Large intestine (tissue), 3 donors: Measurements from ENCODE around the gene LRRC10B. TPM values are rescaled to one million over a fixed set of nuclear protein-coding genes. Genes with fewer than 3 reads are reported as not detected.

Experiments used
- DNase-seq, 2 donors: peaks; one replicate each; pipeline versions ENCODE4 v3.0.0 to v3.0.0-alpha.2; 2013
- H3K27ac ChIP-seq: one replicate; pipeline ENCODE4 v1.5.1; 2013; ENCODE audit warnings: low read length
- H3K27me3 ChIP-seq: 2 replicates; pipeline ENCODE4 v1.6.1; 2013; ENCODE audit warnings: low read length; ENCODE audit not compliant: control insufficient read depth, insufficient read depth
- H3K36me3 ChIP-seq: 2 replicates; pipeline ENCODE4 v1.6.1; 2013; ENCODE audit warnings: low read length; ENCODE audit not compliant: control insufficient read depth, insufficient read depth
- H3K4me1 ChIP-seq: one replicate; pipeline ENCODE4 v1.6.1; 2013; ENCODE audit warnings: low read length; ENCODE audit not compliant: control insufficient read depth, insufficient read depth
- H3K4me3 ChIP-seq: one replicate; pipeline ENCODE4 v1.5.1; 2013; ENCODE audit warnings: low read length
- H3K9me3 ChIP-seq: one replicate; pipeline ENCODE4 v1.6.1; 2013; ENCODE audit warnings: mild to moderate bottlenecking, low read depth, low read length, moderate library complexity; ENCODE audit not compliant: control insufficient read depth
- WGBS: methylation state at CpG from one replicate; pipeline ENCODE4 v1.1.5; 2013; ENCODE audit warnings: low lambda C conversion rate; ENCODE audit not compliant: insufficient coverage; 5-methylcytosine and 5-hydroxymethylcytosine counted together
- polyA plus RNA-seq: library from polyadenylated mRNA; unstranded; fragments of 120-200 nt; gene quantifications from one replicate; pipeline ENCODE4 v1.2.1, GENCODE V29; 2013

The LRRC10B gene
- polyA plus RNA-seq, 1 donor: 1.3 TPM

DNA sequence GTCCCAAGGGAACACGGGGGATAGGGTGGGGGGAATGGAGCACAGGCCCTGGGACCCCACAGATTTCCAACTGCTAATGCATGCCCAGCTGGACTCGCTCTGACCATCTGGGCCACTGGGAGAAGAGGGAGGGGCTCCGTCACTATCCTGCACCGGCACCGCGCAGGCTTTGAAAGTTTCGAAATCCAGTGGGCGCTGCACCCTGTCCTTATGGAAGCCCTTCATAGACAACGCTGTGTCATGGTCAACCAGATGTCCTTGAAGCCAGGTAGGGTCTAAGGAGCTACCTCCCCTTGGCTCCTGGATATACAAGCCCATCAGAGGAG lies 30.1 kb downstream of the LRRC10B start:
- peaks cover 10% of the 10 kb centered on the region for H3K4me1 ChIP-seq
- no peaks in the 10 kb centered on the region for H3K36me3 ChIP-seq
- H3K27ac ChIP-seq: no peak overlapping the region
- H3K4me3 ChIP-seq: no peak overlapping the region
- DNase-seq: no peak
- H3K27me3 ChIP-seq: no peaks in the 10 kb centered on the region
- no CpG with 5 or more reads among the region's 9 CpGs for WGBS
- H3K9me3 ChIP-seq: no peaks in the 10 kb centered on the region

DNA sequence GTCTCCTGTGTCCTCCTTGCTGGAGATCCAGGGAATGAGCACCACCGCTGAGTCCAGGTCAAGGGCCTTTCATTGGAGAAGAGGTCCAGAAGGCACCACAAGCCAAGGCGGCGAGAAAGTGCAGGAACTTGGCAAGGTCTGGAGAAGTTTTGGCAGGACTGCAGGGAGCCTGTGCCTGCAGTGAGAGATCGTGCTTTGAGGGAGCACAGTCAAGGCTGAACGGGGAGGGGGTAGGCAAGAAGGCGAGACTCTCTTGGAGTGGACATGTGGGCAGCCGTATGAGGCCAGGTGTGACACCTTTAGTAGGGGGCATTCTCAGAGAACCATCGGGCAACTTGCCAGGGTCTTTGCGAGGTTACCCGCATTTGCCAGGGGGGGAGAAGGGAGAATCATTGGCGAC lies 30.5 kb downstream of the LRRC10B start:
- Histone ChIP-seq H3K4me1 (peaks cover 6% of the 10 kb centered on the region), H3K9me3 (no peaks in the 10 kb centered on the region), H3K27me3 (no peaks in the 10 kb centered on the region), H3K4me3 (no peak overlapping the region), H3K36me3 (no peaks in the 10 kb centered on the region), H3K27ac (no peak overlapping the region)
- DNase-seq: no peak
- WGBS: no CpG with 5 or more reads among the region's 11 CpGs

DNA sequence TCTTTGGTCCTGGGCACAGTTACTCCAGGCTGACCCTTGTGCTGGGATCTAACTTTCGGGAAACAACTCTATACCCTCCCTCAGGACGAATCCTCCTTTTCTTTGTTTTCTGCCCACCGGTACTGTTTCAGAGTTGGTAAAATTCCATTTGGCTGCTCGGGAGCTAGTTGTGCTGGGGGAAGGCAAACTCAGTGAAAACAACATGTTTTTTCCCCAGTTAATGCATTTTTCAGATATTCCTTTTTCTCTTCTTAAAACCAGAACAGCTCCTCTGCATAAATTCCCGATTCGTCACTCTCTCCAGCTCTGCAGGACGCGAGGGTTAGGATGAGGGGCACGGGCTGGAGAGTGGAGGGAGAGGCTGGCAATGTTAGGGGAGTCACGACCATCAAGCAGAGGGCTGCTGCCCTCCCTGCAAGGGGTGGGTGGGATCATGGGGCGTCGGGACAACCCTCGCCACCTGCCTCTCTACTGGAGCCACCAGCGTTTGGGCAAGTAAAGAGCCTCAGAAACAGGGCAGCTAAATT lies 31.3 kb downstream of the LRRC10B start:
- H3K36me3 ChIP-seq: no peaks in the 10 kb centered on the region
- WGBS: 80% methylated on average over 2 of the region's 14 CpGs
- H3K27me3 ChIP-seq: no peaks in the 10 kb centered on the region
- peaks cover 3% of the 10 kb centered on the region for H3K9me3 ChIP-seq
- no peak for DNase-seq
- no peaks in the 10 kb centered on the region for H3K4me1 ChIP-seq
- H3K27ac ChIP-seq: no peak overlapping the region
- H3K4me3 ChIP-seq: no peak overlapping the region

DNA sequence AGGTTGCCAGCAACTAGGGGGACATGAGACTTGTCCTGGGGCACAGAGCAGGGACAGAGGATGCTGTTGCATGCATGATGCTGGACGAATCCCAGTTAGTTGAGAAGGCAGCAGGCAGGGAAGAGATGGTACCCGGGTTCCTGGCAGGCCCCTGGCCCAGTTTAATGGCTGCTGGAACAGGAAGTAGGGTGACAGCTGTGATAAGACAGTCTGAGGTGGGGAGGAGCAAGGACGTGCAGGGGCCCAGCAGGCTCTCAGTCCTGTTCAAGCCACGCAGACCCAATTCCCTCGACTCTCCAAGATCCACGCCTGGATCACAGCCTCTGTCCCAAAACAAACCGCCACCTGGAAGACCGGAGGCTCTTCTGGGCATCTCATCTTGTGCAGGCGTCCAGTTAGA lies 32.0 kb downstream of the LRRC10B start:
- Histone ChIP-seq H3K27ac (no peak overlapping the region), H3K9me3 (peaks cover 3% of the 10 kb centered on the region), H3K27me3 (no peaks in the 10 kb centered on the region), H3K36me3 (no peaks in the 10 kb centered on the region), H3K4me1 (no peaks in the 10 kb centered on the region), H3K4me3 (no peak overlapping the region)
- no peak for DNase-seq
- no CpG with 5 or more reads among the region's 9 CpGs for WGBS

DNA sequence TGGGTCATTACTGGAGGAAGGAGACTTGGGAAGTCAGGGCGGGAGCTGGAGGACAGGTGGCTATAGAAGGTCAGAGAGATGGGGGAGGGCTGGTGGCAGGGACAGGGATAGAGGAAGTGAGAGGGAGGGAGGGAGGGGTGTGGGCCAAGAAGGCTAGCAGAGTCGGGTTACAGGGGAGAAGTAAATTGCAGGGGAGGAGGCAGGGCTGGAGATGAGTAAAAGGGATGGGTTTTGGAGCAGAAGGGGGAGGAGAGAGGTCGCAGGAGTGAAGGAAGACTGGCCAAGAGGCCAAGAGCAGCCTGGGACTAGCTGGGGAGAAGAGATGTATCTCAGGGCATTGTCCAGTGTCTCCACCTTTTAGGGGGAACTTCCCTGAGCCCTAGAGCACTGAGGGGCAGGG lies 33.0 kb downstream of the LRRC10B start:
- H3K9me3 ChIP-seq: peaks cover 3% of the 10 kb centered on the region
- 0% methylated on average over 1 of the region's 3 CpGs for WGBS
- no peaks in the 10 kb centered on the region for H3K4me1 ChIP-seq
- DNase-seq: no peak
- H3K4me3 ChIP-seq: no peak overlapping the region
- H3K36me3 ChIP-seq: no peaks in the 10 kb centered on the region
- H3K27ac ChIP-seq: no peak overlapping the region
- H3K27me3 ChIP-seq: no peaks in the 10 kb centered on the region

DNA sequence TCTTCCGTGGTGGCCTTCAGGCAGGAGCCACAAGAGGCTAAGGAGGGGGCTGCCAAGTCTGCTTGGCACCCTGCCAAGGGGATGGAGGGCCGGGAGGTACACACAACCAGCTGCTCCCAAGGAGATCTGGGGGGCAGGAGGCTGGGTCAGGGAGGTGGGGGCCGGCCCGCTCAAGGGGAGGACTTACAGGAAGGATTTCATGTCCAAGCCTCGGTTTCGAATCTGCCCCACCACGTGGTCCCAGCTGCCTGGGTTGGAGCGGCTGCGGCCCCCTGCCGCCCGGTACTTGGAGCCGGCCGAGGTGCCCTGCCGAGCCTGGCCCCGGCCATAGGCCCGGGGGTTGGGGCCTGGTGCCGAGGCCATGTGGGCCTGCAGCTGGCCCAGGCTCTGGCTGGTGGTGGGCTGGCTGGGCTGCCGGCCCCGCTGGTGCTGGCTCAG lies 33.5 kb downstream of the LRRC10B start:
- DNase-seq: no peak
- H3K9me3 ChIP-seq: peaks cover 3% of the 10 kb centered on the region
- H3K27me3 ChIP-seq: no peaks in the 10 kb centered on the region
- no peak overlapping the region for H3K4me3 ChIP-seq
- H3K4me1 ChIP-seq: no peaks in the 10 kb centered on the region
- WGBS: no CpG with 5 or more reads among the region's 19 CpGs
- H3K27ac ChIP-seq: no peak overlapping the region
- H3K36me3 ChIP-seq: no peaks in the 10 kb centered on the region

DNA sequence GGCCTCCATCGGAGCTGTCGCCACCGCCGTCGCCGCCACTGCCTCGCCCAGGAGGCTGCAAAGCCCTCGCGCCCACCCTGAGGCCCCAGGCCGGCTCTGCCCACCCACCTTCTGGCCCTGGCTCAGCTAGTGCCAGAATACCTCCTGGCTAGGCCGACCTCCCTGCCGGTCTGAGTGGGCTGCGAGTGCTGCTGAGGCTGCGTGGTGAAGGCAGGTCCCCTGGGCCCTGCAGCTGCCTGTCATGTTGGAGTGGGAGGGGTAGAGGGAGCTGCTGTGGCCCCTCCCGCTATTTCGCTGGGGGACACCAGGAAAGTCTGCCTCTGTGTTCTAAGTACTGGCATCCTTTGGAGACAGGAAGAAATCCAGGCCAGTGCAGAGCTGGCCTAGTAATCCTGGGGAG lies 34.2 kb downstream of the LRRC10B start:
- no peak overlapping the region for H3K27ac ChIP-seq
- no CpG with 5 or more reads among the region's 16 CpGs for WGBS

DNA sequence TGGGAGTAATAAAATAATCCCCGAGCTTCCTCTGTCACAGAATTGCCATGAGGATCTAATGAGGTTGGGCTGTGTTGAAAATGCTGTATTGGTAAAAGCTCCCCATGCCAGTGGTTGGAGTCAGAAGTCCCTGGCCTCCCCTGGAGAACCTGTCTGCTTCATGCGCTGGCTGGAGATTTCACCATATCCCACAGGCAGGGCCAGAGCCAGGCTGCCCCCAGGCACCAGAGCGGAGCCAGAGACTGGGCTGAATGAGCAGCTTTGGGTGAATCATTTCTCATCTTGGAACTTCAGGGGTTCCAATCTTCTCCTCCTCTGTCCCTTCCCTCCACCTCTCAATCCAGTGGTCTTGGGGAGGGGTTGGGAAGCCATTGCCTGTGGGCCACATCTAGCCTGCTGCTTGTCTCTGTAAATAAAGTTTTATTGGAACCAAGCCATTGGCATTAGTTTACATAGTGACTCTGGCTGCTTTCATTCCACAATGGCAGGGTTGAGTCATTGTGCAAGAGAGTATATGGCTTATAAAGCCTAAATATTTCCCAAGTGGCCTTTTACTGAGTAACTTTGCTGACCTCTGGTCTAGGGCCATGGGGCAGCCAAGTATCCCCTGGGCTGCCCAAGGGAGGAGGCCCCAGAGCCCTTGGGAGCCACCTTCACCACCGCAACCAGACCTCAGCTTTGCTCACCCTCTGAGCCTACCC lies 35.2 kb downstream of the LRRC10B start:
- Histone ChIP-seq H3K4me1 (peaks cover 2% of the 10 kb centered on the region), H3K27me3 (no peaks in the 10 kb centered on the region), H3K36me3 (no peaks in the 10 kb centered on the region), H3K27ac (no peak overlapping the region), H3K9me3 (peaks cover 3% of the 10 kb centered on the region), H3K4me3 (no peak overlapping the region)
- no CpG with 5 or more reads among the region's 4 CpGs for WGBS
- DNase-seq: no peak

More for the DNA sequence above, 34.2 kb downstream of the LRRC10B start:
- Histone ChIP-seq H3K36me3 (no peaks in the 10 kb centered on the region), H3K4me1 (no peaks in the 10 kb centered on the region), H3K27me3 (no peaks in the 10 kb centered on the region), H3K9me3 (peaks cover 3% of the 10 kb centered on the region), H3K4me3 (no peak overlapping the region)
- DNase-seq: no peak

DNA sequence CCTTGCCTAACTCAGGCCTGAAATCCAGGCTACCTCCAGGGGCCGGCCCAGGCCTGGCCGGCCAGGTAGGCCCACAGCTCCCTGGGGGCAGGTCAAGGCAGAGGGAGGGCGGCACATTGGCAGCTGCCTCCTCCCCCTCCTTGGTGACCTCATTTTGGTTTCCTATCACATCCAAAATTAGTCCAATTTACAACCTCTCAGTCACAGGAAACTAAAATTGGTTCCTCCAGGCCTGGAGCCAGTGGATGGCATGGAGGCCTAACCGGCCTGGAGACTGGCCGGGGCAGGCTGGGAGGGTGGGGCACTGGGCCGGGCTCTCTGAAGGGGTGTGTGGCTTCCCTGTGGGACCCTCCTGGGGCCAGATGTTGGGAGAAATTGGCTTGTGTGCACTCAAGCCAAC lies 35.9 kb downstream of the LRRC10B start:
- no CpG with 5 or more reads among the region's 6 CpGs for WGBS
- H3K4me1 ChIP-seq: peaks cover 2% of the 10 kb centered on the region
- no peak for DNase-seq
- H3K36me3 ChIP-seq: no peaks in the 10 kb centered on the region
- no peak overlapping the region for H3K27ac ChIP-seq
- peaks cover 3% of the 10 kb centered on the region for H3K9me3 ChIP-seq
- H3K4me3 ChIP-seq: no peak overlapping the region
- no peaks in the 10 kb centered on the region for H3K27me3 ChIP-seq

DNA sequence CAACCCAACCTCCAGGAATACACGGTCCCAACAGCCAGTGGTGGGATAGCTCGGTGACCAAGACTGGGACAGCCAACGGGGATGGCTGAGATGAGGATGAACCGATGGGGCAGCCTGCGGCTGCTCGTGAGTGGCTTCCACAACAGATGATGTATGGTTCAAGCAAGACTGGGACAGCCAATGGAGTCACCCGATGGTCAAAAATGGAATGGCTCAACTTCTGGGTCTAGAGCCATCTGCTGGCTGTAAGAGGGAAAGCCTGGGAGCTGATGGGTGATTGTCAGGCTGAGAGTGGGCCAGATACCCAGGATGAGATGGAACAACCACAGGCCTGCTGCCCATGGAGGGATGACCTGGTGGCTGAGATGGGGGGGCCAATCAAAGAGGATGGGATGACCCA lies 36.8 kb downstream of the LRRC10B start:
- Histone ChIP-seq H3K4me1 (peaks cover 2% of the 10 kb centered on the region), H3K9me3 (peaks cover 3% of the 10 kb centered on the region), H3K36me3 (no peaks in the 10 kb centered on the region), H3K27me3 (no peaks in the 10 kb centered on the region), H3K27ac (no peak overlapping the region), H3K4me3 (no peak overlapping the region)
- DNase-seq: no peak
- WGBS: no CpG with 5 or more reads among the region's 7 CpGs

DNA sequence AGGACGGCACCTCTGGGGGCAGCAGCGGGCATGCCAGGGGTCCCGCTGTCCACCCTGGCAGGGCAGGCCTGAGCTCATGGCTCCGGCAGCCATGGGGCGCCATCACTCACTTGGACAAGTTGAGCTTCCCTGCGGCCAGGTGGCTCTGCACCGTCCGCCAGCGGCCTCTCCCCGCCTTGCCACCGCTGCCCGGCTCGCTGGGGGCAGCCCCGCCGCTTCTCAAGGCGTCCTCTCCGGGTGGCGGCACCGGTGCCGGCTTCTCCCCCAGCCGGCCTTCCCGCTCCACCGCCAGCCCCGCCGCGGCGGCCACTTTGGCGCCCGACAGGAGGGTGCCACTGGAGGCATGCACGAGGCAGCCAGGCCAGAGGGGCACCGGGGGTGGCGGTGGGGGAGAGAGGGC lies 37.4 kb downstream of the LRRC10B start:
- Histone ChIP-seq H3K4me1 (peaks cover 2% of the 10 kb centered on the region), H3K36me3 (no peaks in the 10 kb centered on the region), H3K27ac (no peak overlapping the region), H3K27me3 (no peaks in the 10 kb centered on the region), H3K9me3 (peaks cover 3% of the 10 kb centered on the region), H3K4me3 (no peak overlapping the region)
- no peak for DNase-seq
- WGBS: no CpG with 5 or more reads among the region's 32 CpGs
